ENCODE measurements around the gene PRPS1.
"Not testable (repeated sequence)": the region's sequence is repeated elsewhere in the genome, so short reads cannot be mapped to it uniquely, and the experiment has no call there.

PRPS1 gene

DNA sequence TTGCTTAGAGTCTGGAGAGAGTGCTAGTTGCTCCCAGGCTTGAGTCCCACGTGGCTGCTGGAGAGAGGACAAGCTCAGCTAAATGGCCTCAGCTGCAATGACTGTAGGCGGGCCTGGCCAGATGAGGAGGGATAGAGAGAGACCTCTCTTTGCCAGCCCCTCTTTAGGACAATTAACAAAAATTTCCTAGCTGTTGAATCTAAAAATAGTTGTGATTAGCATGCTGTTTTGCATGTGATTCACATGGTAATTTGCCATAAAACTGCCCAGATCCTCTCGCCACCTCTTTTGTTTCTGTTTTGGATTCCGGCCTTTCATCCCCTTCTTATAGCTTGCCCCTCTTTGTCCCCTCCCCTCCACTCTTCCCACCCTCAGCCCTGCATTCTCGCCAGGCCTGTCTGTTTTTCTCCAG lies 28.9 kb upstream of the PRPS1 start:
- no peak overlapping the region for H3K27ac ChIP-seq
- TF ChIP-seq, protein P1, sequence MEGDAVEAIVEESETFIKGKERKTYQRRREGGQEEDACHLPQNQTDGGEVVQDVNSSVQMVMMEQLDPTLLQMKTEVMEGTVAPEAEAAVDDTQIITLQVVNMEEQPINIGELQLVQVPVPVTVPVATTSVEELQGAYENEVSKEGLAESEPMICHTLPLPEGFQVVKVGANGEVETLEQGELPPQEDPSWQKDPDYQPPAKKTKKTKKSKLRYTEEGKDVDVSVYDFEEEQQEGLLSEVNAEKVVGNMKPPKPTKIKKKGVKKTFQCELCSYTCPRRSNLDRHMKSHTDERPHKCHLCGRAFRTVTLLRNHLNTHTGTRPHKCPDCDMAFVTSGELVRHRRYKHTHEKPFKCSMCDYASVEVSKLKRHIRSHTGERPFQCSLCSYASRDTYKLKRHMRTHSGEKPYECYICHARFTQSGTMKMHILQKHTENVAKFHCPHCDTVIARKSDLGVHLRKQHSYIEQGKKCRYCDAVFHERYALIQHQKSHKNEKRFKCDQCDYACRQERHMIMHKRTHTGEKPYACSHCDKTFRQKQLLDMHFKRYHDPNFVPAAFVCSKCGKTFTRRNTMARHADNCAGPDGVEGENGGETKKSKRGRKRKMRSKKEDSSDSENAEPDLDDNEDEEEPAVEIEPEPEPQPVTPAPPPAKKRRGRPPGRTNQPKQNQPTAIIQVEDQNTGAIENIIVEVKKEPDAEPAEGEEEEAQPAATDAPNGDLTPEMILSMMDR (conservative IDR thresholded peaks at IDR 0.05) = no peak

DNA sequence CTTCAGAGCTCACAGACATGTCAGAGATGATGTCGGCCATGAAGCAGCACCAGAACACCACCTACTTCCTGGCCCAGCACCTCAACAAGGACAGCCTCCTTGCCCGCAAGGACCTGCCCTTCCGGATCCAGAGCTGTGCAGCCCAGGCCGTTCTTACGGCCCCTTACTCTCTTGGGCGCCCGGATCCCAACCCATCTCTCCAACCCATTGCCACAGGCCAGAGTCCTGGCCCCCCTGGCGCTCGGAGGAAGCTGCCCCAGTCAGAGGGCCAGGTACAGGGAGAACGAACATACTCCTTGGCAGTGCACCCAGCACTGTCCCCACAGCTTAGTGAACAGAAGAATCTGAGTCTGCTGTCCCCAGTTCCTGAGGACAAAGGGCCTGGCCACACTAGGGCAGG lies 27.9 kb upstream of the PRPS1 start:
- no peak overlapping the region for H3K27ac ChIP-seq
- TF ChIP-seq, protein P1 (conservative IDR thresholded peaks at IDR 0.05) = no peak

DNA sequence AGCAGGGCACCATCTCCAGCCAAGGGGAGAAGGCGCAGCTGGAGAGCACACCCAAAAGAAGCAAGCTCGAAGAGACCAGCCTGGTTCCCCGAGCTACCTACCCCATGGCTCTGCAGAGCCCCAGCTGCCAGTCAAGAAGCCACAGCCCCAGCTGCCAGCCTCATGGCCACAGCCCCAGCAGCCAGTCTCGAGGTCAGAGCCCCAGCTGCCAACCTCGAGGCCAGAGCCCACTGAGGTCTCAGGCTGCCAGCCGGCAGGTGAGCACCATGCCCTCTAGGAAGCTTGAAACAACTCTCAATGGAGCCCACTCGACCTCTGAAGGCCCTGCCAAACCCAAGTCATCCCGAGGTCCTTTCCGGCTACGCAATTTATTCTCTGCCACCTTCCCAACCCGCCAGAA lies 27.0 kb upstream of the PRPS1 start:
- no peak overlapping the region for H3K27ac ChIP-seq
- TF ChIP-seq, protein P1 (conservative IDR thresholded peaks at IDR 0.05) = no peak

DNA sequence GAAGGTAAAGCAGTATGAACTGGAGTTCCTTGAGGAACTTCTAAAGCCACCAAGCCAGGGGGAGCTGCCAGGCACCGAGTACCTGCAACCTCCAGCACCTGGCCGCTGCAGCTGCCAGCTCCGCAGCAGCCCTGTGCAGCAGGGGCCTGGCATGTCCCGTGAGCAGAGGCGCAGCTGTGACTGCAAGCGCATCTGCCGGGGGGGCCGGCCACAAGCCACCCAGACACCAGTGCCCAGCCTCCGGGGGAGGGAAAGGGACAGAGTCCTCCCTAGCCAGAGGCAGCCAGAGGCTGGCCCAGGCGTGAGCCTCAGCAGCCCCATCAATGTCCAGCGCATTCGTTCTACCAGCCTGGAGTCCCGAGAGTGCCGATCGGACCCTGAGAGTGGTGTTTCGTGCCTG lies 26.6 kb upstream of the PRPS1 start:
- TF ChIP-seq, protein P1 (conservative IDR thresholded peaks at IDR 0.05) = no peak
- no peak overlapping the region for H3K27ac ChIP-seq

DNA sequence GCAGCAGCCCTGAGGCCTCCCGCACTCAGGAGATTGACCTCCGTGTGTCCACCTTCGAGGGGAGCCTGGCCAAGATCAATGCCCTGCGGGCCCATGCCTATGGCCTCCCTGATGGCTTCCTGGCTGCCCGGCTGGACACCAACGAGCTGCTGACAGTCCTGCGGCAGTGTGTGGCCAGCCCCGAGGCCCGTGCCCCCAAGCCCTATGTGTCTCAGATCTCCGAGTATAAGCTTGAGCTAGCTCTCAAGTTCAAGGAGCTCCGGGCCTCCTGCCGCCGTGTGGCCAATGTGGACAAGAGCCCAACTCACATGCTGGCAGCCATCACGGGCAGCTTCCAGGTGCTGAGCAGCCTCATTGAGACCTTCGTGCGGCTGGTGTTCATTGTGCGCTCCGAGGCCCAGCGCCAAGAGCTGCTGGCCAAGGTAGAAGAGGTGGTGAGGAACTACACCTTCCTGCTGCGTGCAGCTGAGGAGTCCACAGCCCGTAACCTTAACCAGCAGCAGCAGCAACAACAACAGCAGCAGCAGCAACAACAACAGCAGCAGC lies 25.5 kb upstream of the PRPS1 start:
- H3K27ac ChIP-seq = no peak overlapping the region
- TF ChIP-seq, protein P1 (conservative IDR thresholded peaks at IDR 0.05) = no peak

DNA sequence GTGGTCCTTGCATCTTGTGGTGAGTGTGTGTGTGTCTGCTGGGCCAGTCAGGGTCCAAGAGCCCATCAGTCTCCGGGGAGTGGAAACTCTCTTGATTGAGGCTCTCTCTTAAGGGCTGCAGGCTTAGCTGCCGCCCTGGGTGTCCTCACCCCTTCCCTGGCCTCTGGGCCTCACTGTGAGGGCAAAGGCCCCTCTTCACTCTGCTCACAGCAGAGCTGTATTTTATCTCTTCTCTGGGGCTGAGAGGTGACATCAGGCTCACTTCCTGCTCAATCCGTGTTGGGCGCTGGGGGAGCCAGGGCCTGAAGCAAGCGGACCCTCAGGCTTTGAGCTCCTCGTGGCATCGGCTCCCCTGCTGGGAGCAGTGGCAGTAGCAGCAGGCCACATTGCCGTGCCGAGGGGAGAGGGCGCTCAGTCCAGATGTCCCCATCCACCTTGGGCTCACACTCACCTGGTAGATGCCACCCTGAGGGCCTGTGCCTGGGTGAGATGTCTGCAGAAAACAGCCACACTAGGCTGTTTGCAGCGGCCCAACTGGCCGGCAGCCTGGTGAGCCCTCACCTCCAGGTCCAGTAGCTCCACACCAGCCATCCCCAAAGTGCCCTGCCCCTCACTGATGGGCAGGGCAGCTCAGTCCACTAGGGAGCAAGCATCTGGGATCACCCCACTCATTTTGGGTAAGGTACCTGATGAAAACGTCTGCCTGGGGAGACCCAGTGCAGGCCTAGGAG lies 24.7 kb upstream of the PRPS1 start:
- no peak overlapping the region for H3K27ac ChIP-seq
- TF ChIP-seq, protein P1 (conservative IDR thresholded peaks at IDR 0.05) = no peak

DNA sequence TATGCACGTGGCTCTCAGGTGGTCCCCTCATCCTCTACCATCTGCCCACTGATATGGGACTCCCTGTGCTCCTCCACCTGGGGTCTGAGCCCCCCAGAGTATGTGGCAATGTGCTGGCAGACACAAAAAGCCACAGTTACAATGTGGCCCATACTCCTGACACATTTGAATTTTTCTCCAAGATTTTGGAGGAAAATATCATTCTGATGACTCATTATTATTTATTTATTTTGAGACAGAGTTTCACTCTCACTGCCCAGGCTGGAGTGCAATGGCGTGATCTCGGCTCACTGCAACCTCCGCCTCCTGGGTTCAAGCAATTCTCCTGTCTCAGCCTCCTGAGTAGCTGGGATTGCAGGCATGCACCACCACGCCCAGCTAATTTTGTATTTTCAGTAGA lies 19.2 kb upstream of the PRPS1 start:
- H3K27ac ChIP-seq = not testable (repeated sequence)

DNA sequence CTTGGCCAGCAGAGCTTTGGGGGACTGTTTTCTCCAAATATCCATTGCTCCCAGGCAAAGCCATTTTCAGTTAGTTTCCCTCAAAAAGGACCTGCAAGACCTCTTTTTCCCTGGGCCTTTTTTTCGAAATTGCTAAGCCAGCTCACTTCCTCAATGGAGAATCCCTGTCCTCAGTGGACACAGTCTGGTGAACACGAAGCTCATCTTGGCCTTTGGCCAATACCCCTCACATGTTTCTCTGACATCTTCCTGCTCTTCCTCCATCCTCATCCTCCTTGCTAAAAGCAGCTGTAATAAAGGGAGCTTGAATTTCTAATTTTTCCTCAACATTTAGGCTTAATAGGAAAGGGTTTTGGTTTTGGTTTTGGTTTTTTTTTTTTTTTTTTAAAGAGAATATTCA lies 17.6 kb upstream of the PRPS1 start:
- TF ChIP-seq, protein P1 (conservative IDR thresholded peaks at IDR 0.05) = no peak
- no peak overlapping the region for H3K27ac ChIP-seq
